ENCODE results near the gene ZNRF2. TPM values are rescaled to one million over a fixed set of nuclear protein-coding genes. Genes with fewer than 3 reads are reported as not detected.

Gene ZNRF2
- total RNA-seq, 1 donor from 2014 or later, result 17.3 TPM

DNA sequence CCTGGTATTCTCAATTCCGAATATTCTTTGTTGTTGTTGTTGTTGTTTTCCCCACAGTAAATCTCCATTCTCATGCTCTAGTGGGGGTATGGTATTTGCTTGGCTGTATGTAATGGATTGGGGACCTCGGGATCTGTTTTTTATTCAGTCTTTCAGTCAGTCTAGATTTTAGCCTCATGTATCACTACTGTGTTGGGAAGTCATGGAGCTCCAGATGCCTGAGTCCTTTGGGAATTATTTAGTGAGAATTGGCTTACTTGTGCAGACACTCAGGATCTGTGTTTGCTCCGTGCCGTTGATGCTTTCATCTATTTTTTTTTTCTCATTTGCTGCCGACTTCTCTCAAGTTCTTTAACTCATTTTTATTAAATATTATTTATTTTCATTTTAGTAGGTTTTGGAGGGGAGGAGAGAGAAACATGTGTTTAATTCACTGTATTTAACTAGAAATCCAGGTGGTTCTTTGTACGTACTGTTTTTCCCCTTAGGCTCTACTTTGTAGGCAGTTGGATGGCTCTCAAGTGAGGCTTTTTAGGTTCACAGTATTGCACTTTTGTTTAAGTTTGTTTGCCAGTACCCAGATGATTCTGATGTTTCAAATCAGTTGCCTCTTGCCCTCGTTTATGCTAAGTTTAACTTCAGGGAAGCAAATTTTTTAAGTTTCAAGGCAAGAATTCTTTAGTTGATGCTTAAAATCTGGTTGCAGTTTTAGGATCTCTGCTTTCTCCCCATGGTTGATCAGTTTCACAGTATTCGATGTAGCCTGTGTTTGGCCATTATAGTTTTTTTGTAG lies 36.9 kb downstream of the ZNRF2 start:
- no peak for DNase-seq (ENCODE audit: low spot score)

DNA sequence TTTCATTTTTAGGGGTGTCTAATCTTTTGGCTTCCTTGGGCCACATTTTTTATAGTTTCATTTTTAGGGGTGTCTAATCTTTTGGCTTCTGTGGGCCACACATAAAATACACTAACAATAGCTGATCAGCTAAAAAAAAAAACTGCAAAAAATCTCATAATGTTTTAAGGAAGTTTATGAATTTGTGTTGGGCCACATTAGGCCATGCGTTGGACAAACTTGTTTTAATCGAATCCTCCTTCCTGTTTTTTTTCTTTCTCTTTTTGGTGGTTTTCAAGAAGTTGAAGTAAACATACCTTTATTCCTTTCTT lies 37.4 kb downstream of the ZNRF2 start:
- DNase-seq (ENCODE audit: low spot score), result no peak

DNA sequence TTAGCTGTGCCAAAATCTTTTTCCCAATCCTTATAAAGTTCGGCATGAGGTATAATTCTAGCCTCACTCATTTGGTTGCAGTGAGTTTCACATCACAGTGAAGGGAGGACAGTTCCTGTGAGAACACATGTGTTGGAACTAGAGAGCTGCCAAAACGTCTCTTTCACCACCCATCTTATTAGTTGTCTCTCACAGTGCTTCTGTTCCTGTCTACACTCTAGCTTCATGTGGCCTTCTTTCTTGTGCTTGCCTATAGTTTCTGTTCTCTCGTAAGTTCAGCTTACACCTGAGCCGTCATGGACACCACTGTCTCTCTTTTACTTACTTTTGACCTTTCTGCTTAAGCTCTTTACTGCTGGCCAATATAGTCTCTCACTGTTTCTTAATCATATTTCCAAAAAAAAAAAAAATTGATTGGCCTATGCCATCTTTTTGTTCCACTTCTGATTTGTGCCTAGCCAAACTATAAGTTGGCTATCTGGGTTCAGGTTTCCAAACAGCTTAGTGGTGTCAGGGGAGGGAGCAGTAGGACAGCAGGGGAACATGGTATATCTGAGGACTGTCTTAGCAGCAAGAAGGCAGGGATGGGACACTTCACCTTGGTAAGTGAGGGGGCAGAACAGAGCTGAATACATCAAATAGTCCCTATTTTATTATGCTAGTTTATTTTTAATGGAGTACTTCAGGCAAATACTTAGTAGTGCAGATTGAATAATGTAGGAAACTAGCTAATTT lies 38.0 kb downstream of the ZNRF2 start:
- DNase-seq (ENCODE audit: low spot score), result no peak

DNA sequence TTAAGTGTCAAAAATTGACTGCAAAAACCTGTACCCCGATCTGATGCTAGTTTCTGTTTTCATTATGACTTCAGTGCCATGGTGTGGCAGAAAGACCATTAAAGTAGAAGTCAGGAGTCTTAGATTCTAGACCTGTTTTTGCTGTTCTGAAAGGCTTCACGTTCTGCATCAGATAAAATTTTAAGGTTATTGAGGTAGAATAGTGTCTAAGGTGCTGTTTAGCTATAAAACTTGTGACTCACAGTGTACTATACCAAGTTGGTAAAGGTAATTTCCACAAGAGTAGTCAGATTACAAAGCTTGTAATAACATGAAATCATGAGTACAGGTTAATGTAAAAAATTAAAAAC lies 38.6 kb downstream of the ZNRF2 start:
- DNase-seq (ENCODE audit: low spot score), result no peak

DNA sequence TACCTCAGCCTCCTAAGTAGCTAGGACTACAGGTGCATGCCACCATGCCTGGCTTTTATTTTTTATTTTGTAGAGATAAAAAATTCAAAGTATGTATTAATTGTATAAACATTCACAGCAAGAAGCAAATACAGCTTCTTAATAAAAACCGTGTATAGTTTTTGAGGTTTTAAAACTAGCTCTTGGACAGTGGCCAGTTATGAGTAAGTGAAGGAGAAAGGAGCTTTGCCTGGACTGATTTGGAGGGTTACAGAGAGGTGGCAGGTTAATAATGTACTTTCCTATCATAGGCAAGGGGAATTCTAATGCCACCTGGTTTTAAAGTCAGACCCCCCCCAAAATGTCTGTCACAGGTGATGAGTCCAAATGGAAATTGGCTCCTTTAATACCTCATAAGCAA lies 43.4 kb downstream of the ZNRF2 start:
- no peak for DNase-seq (ENCODE audit: low spot score)

DNA sequence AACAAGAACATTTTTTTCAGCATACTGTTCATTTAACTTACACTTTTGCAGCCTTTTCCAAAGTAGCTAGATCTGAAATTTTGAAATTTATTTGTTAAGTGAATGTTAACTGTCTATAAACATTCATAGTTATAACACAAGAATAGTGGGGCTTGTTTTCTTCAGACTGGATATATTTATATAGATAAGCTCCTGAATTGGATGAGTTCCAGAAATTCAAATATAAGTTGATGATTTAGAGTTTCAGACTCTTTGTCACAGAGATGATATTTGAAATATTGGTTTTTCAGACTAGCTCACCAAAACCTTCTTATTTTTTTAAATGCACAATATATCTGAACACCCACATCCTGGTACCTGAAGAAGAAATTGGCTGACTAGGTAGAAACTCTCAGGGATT lies 44.0 kb downstream of the ZNRF2 start:
- DNase-seq (ENCODE audit: low spot score), result no peak

DNA sequence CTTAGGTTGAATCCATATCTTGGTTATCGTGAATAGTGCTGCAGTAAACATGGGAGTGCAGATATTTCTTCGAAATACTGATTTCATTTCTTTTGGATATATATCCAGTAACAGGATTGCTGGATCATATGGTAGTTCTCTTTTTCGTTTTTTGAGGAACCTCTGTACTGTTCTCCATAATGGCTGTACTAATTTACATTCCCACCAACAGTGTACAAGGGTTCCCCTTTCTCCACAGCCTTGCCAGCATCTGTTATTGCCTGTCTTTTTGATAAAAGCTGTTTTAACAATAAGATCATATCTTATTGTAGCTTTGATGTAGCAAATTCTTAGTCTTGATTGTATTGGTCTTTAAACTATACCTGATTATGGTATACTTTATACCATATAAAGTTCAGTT lies 45.3 kb downstream of the ZNRF2 start:
- DNase-seq (ENCODE audit: low spot score), result no peak

DNA sequence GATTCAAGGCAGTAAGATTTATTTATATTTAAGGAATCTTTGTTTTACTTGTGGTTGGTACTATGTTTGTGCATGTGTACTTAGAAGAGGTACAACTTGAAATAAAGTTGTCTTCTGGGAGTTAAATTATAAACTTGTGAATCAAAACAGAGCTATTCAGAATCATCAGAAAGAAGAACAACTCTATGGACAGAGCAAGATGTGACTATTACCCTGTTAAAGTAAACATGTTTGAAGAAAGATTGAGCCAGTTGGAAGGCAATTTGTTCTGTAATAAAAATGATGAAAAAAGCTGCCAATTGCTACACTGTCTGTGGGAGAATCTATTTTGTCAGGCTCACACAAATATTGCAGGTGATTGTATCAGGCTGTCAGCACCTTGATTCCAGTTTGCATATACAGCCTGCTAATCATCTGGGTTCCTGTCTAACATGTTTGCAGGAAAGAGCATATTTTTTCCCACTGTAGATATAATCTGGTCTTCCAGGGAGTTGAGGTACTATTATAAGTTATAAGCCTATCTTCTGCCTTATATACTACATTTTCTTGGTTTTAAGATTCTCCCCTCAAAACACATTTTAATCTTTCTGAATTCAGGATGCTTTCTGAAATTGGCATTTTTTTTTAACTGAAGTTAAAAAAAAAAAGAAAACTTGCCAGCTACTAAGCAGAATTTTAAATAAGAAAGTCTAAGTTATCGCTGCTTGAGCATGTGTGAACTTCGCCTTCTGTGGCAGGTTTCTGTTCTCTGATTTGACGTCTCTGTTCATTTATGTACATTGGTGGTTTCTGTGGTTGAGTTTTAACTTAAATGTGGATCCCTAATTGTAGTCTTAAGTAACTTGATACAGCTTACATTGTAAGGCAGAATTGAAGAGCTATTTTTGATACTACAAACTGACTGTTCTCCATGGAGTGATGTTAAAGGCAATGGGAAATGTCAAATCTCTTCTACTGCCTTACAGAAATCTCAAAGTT lies 46.0 kb downstream of the ZNRF2 start:
- no peak for DNase-seq (ENCODE audit: low spot score)

DNA sequence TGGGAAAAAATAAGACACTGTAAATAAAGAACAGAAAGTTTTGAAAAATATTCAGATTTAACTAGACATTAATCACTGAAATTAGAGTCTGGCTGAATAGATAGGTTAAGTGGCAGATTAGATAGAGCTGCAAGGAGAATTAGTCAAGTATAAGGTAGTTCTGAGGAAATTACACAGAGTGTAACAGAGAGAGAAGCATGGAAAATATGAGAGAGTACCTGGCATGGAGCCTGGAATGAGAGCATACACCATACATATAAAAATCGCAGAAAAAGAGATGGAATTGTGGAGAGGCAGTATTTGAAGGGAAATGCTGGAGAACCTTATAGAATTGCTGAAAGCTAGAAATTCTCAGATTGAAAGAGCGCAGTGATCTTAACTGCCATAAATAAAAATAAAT lies 46.9 kb downstream of the ZNRF2 start:
- no peak for DNase-seq (ENCODE audit: low spot score)

DNA sequence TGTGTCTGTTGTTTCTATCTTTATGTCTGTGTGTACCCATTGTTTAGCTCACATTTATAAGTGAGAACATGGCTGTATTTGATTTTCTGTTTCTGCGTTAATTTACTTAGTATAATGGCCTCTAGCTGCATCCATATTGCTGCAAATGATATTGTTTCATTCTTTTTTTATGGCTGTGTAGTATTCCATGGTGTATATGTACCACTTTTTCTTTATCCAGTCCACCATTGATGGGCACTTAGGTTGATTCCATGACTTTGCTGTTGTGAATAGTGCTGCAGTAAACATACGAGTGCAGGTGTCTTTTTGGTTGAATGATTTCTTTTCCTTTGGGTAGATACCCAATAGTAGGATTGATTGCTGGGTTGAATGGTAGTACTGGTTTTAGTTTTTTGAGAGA lies 48.2 kb downstream of the ZNRF2 start:
- no peak for DNase-seq (ENCODE audit: low spot score)

DNA sequence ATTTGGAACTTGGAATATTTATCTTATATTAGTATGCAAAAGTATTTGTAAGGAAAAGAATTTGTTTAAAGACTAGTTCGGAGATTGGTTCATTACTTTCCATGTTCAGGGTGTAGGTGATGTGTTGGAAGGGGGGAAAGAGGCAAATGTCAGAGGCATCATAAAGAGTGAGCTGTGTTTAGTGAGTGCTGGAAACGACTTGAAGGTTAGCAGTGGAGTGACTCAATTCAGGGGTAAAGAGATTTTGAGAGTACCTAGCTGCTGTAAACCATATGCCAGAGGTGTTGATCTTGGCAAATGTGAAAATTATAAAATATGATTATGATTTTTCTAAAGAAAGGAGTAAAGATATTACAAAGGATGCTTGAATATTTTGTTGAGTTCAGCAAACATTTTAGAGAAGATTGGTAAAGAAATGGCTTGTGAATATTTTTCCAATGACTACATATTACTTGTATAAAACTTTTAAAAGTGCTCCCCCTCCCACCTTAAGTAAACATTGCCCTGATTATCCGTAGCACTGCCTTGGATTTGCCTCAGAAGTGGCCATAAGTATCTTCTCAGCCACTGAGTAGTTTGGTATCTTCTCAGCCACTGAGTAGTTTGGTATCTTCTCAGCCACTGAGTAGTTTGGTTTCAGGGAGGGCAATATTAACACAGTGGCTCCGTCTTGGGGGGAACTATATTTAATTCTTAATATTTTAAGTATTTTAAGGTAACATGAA lies 51.5 kb downstream of the ZNRF2 start:
- no peak for DNase-seq (ENCODE audit: low spot score)

DNA sequence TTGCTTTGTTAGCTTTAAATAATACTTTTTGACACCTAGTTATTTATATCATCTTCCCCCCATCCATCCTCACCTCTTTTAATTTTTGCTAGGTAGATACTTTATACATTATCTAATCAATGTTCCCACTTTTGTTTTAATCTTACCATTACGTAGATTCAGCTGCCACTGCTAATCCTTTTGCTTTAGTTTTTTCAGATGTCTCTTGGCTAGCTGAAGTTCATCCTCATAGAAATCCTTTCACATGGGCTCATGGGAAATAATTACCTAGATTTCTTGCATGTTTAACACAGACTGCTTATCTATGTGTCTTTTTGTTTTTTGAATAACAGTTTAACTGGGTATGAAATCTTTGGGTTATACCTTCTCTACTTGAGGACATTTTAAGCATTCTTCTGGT lies 60.1 kb downstream of the ZNRF2 start:
- DNase-seq (ENCODE audit: low spot score), result no peak

DNA sequence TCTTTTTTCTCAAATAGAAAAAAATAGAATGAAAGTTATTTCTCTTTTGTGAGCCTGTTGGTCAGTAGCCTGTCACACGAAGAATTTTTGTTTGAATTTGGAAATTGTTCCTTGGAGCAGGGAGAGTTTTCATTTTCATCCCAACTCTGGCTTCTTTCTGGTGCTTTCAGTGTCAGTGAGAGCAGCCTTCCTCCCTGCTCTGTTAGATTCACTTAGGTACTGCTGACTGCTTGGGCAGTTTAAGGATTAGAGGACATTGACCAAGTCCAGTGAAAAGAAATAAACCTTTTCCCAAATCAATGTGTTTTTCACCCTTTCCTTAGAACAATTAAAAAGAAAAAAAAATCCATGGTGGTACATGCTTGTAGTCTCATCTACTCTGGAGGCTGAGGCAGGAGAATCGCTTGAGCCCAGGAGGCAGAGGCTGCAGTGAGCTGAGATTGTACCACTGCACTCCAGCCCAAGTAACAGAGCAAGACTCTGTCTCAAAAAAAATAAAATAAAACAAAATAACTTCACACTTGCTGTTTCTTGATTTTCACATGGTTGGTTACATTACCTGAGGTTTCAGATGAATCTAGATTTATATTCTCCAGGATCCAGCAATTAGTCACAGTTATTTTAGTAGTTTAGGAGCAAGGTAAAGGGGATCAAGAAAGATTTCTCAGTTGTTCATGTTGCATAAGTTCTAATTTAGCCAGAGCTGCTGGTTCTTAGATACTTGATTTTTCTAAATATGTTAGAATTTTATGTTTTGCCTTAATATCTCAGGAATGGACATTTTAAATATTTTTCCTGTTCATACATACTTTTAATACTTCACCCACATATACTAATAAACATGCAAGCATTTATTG lies 63.1 kb downstream of the ZNRF2 start:
- no peak for DNase-seq (ENCODE audit: low spot score)

DNA sequence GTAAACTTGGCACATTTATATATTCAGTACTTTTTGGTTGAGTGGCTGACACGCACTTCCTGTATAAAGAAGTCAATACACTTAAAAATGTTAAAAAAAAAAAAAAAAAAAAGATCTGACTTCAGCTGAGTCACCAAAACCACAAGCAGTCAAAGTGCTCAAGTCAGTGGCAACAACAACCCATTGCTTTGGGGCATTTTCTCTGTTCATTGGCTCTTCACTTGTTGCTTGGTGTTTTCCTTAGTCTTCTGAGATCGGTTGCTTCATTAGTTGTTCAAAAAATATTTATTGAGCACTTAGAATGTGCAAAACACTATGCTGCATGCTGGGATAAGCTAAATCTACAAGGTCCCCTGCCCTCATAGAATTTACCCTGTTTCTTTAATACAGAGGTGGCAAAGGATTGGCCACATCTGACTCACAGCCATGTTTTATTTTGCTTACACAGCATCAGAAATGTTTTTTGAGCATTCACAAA lies 63.7 kb downstream of the ZNRF2 start:
- peak; percentile 30 for DNase-seq (ENCODE audit: low spot score)

DNA sequence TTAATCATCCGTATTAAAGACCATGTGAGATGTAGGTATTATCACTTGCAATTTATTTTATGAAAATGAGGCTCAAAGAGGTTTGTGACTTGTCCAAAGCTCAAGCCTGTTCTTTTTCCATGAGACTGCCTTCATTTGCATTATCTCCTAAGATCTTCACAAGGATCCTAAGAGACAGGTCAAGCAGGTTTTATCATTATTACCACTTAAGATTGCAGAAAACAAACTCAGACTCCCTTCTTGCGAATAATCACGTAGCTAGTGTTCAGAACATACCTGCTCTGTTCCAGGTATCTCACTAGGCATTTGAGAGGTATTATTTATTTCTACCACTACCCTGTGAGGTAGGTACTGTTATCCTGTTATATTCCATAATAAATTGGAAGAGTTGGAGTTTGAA lies 64.8 kb downstream of the ZNRF2 start:
- DNase-seq (ENCODE audit: low spot score), result peak; percentile 65

DNA sequence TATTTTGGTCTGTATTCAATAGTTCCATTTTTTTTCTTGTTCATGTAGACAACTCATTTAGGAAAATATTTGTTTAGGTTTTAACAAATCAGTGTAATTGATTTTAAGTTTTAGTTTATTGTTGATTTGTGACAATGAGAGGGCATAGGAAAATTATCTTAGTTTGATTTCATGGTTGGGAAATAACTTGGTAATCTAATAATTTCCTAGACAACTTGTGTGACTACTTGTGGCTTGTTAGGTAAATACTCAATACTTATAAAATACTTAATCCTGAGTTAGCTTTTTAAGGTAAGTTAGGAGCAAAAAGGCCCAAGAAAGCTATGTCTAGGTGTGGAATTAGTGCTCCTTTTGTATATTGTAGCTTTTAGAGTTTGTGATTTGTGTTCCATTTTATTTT lies 65.4 kb downstream of the ZNRF2 start:
- DNase-seq (ENCODE audit: low spot score), result no peak

DNA sequence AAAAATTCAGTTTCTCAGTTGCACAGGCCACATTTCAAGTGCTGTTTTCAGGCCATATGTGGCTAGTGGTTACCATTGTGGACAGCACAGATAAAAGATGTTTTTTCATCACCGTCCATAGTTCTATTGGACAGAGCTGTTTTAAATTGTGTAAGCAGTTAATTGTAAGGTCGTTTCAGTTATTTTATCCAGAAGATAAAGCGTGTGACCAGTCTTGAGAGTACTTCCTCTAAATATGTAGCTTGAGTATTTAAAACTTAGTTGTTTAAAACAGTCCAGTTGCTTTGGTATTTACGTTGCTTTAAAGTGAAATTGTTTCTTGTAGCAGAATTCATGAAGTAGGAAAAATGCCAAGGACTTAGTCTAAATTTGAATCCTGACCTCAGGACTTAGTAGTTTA lies 66.9 kb downstream of the ZNRF2 start:
- DNase-seq (ENCODE audit: low spot score), result no peak

DNA sequence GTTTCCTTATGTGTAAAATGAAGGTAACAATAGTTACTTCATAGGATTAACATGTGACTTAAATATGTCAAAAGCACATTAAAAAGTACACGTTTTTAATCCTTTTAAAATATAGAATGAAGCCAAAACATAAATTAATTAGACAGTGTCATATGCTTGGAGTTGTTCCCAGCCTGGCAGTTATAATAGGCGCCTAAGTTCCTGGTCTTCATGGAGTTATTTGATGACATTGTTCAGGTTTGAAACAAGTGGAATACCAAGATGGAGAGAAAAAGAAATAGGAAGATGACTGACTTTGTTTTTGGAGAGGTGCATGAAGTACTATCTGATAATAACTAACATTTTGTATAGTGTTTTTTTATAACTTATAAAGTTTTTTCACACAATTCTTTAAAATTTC lies 67.3 kb downstream of the ZNRF2 start:
- DNase-seq (ENCODE audit: low spot score), result no peak

DNA sequence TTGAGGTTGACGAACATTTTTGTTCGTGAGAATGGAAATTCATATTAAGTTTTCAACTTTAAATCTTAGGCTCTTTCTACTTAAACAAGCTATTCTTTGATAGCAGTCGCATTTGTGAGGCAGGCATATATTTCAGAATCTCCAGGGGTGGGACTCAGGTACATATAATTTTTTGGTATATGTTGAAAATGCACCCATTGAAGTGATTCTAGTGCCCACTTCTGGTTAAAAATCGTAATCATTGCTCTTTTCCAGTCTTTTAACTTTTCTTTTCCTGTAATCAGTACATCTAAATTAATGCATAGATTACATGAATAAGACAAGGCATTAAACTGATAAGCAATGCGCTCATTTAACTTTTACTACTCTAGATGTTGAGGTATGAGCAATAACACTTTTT lies 67.8 kb downstream of the ZNRF2 start:
- no peak for DNase-seq (ENCODE audit: low spot score)

DNA sequence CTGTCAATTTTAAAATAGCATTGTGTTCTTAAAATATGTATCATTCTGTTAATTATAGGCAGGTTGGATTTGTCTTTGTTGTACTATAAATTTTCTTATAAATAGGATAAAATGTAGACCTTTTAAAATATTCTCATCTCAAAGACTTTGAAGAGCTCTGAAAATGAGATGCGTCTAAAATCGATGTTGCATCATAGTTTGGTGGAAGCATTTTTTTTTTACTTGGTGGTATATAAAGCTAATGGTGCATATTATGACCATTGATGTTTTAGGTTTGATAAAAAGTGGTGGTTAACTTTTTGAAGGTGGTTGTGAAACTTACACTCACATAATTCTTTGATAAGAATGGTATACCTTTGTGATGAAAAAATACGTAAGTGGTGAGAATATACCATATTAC lies 69.1 kb downstream of the ZNRF2 start:
- DNase-seq (ENCODE audit: low spot score), result no peak

All from umbilical cord (tissue), 2 donors.